ENCODE data around the gene DLGAP3.
"Not testable (repeated sequence)": the region's sequence is repeated elsewhere in the genome, so short reads cannot be mapped to it uniquely, and the experiment has no call there.

DLGAP3 gene

GRCh38 chr1:34975338-34975737 is 45.9 kb upstream of the DLGAP3 start:
- peak; percentile 29 for DNase-seq (ENCODE audit: low read depth)
- H3K4me3 ChIP-seq (ENCODE audit: low read length) = no peak overlapping the region
- no peak for TF ChIP-seq CTCF (conservative IDR thresholded peaks at IDR 0.05; ENCODE audit: low read length)

- TF ChIP-seq CTCF (conservative IDR thresholded peaks at IDR 0.05; ENCODE audit: low read length) = no peak
- H3K4me3 ChIP-seq (ENCODE audit: low read length) = no peak overlapping the region
- DNase-seq (ENCODE audit: low read depth) = no peak
Measured at GRCh38 chr1:34974626-34975025, 45.2 kb upstream of the DLGAP3 start.

- H3K4me3 ChIP-seq (ENCODE audit: low read length) = no peak overlapping the region
- peak; percentile 19 for DNase-seq (ENCODE audit: low read depth)
- no peak for TF ChIP-seq CTCF (conservative IDR thresholded peaks at IDR 0.05; ENCODE audit: low read length)
Measured at GRCh38 chr1:34973326-34973725, 43.9 kb upstream of the DLGAP3 start.

- no peak for TF ChIP-seq CTCF (conservative IDR thresholded peaks at IDR 0.05; ENCODE audit: low read length)
- DNase-seq (ENCODE audit: low read depth) = no peak
- H3K4me3 ChIP-seq (ENCODE audit: low read length) = no peak overlapping the region
Measured at GRCh38 chr1:34970829-34971228, 41.4 kb upstream of the DLGAP3 start.

GRCh38 chr1:34970220-34970735 is 40.8 kb upstream of the DLGAP3 start:
- DNase-seq (ENCODE audit: low read depth) = peak; percentile 25
- no peak for TF ChIP-seq CTCF (conservative IDR thresholded peaks at IDR 0.05; ENCODE audit: low read length)
- H3K4me3 ChIP-seq (ENCODE audit: low read length) = no peak overlapping the region

- DNase-seq (ENCODE audit: low read depth); H3K4me3 ChIP-seq (ENCODE audit: low read length): not testable (repeated sequence)
Measured at GRCh38 chr1:34968297-34968696, 38.8 kb upstream of the DLGAP3 start.

GRCh38 chr1:34967672-34968071 is 38.2 kb upstream of the DLGAP3 start:
- not testable (repeated sequence) for H3K4me3 ChIP-seq (ENCODE audit: low read length); DNase-seq (ENCODE audit: low read depth)

GRCh38 chr1:34965597-34965996 is 36.1 kb upstream of the DLGAP3 start:
- no peak overlapping the region for H3K4me3 ChIP-seq (ENCODE audit: low read length)
- no peak for DNase-seq (ENCODE audit: low read depth)
- TF ChIP-seq CTCF (conservative IDR thresholded peaks at IDR 0.05; ENCODE audit: low read length) = no peak

Data from AG10803 (cell line).